T-helper 2 cell (primary cell): Measurements from ENCODE around the gene ALDH16A1.
"Not testable (repeated sequence)": the region's sequence is repeated elsewhere in the genome, so short reads cannot be mapped to it uniquely, and the experiment has no call there.

Experiments
- DNase-seq, 5 experiments: peaks; one replicate each; pipeline versions ENCODE4 v3.0.0 to v3.0.0-alpha.2; 2012 to 2022

The ALDH16A1 gene

GRCh38 chr19:49465371-49465770 lies 12.3 kb downstream of the ALDH16A1 start:
- no peak for DNase-seq

DNA sequence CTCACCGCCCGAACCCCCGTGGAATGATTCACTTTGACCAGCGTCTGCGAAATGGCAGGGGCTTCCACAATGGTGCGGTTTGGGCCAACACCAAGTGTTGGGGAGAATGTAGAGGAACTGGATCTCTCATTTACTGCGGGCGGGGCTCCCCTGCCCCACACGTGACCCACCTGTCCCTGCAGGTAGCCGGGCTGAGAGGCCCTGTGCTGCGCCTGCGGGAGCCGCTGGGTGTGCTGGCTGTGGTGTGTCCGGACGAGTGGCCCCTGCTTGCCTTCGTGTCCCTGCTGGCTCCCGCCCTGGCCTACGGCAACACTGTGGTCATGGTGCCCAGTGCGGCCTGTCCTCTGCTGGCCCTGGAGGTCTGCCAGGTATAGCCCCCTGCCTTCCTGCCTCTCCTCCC lies 15.2 kb downstream of the ALDH16A1 start:
- no peak for DNase-seq

DNA sequence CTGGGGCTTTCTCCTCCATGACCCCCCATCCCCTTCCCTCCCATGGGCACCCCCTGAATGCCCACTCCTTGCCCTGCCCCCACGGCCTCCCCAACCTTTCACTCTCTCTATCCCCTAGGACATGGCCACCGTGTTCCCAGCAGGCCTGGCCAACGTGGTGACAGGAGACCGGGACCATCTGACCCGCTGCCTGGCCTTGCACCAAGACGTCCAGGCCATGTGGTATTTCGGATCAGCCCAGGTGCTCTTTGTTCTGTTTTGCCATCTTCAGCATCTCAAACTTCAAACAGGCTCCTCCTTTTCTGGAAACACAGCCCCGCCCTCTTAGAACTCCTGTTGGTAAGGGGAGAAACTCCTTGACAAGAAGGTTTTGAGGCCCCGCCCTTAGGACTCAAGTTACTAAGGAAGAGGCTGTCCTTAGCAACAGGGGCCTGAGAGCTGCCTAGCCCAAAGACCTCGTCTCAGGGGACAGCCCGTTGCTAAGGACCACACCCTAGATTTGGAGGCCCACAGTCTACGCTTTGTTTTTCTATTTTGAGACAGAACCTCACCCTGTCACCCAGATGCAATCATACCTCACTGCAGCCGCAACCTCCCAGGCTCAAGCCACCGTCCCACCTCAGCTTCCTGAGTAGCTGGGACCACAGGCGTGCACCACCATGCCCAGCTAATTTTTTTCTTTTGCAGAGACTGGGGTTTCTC lies 15.9 kb downstream of the ALDH16A1 start:
- peak; percentile 55 to 99 (median 85) for DNase-seq

DNA sequence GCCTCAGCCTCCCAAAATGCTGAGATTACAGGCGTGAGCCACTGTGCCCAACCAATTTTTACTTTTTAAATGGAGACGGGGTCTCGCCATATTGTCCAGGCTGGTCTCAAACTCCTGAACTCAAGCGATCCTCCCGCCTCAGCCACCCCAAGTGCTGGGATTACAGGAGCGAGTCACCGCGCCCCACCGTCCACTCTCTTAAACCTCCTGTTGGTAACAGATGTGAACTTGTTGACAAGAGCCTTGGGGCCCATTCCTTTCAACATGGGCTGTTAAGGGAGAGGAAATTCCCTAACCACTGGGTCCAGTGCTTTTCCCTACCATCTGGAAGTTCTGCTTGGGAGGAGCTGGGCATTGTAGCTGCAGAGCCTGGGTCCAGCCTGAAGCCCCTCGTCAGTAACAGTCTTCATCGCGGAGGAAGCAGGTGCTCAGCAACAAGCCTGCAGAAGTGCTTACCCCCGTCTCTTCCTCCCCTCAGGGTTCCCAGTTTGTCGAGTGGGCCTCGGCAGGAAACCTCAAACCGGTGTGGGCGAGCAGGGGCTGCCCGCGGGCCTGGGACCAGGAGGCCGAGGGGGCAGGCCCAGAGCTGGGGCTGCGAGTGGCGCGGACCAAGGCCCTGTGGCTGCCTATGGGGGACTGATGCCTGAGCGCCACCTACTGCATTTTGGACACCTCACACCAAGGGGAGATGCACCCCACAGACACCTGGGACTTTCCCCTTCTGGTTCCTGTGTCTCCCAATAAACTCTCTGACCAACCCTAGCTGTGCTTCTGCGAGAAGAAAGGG lies 17.0 kb downstream of the ALDH16A1 start:
- peak; percentile 44 to 95 (median 67) for DNase-seq

DNA sequence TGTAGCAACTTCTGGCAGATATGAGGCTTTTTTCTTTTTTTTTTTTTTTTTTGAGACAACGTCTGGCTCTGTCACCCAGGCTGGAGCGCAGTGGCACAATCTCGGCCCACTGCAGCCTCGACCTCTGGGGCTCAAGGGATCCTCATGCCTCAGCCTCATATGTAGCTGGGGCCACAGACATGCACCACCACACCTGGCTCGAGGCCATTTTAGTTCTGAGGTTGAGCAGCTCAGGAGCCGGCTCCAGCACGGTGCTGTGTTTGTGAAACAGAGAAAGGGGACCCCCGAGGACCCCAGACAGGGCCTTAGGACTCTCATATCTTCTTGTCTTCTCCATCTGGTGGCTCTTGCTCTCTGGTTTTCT lies 17.6 kb downstream of the ALDH16A1 start:
- DNase-seq = no peak

DNA sequence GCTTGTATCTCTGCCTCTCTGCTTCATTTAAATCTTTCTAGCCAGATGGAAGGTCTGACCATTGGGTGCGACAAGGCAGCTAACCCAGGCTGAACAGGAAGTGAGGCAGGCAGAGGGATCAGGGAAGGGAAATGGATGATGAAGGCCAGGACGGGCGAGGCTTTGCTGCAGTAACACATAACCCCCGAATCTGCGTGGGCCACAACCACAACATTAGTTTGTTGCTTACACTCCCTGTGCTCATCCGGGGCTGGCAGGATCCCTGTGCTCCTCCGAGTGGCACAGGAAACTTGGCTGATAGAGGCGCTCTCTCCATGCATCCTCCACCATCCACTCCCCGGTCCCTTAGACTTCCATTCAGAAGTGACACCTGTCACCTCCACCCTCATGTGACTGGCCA lies 19.9 kb downstream of the ALDH16A1 start:
- DNase-seq = no peak

- not testable (repeated sequence) for DNase-seq
Observed at GRCh38 chr19:49473501-49473867, 20.5 kb downstream of the ALDH16A1 start.

DNA sequence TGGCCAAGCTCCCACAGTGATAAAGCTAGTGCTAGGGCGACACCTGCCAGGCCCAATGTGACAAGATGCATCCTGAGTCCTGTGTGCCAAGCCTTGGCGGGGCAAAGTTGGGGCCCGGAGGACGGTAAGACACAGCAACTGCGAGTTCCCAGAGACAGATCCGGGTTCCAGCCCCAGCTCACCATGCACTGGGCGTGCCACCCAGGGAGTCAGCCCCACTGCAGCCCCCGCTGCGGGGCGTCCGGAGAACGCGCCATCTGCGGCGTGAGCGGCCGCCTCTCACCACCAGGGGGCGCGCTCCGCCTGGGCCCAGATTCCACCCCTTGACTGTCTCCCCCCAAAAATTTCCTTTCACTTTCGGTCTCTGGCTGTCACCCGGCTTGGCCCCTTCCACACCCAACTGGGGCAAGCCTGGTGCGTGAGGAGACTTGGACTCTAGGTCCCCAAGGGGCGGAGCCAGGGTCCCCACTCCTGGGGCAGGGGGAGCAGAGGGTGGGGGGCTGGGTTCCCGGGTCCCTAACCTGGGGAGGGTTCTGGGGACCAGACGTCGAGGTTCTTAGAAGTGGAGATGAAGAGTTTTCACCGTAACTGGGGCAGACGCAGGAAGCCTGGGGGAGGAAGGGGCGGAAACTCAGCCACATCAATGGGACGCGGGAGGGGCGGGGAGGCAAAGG lies 21.0 kb downstream of the ALDH16A1 start, which contains the start of gene FLT3LG:
Gene FLT3LG (plus strand): TSS at position 348 of the 674 bp plus-strand sequence. CDS start 425 bp downstream, outside the sequence.
- peak; percentile 76 to 95 (median 82) for DNase-seq

DNA sequence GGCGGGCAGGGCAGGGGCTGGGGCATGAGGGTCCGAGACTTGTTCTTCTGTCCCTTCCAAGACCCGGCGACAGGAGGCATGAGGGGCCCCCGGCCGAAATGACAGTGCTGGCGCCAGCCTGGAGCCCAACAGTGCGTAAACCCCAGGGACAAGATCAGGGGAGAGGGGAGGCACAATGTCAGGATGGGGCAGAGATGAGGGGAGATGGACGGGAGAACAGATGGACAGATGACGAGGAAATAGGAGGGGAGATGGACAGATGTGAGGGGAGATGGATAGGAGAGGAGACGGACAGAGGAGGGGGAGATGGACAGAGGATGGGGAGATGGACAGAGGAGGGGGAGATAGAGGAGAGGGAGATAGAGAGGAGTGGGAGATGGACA lies 21.5 kb downstream of the ALDH16A1 start:
- DNase-seq = no peak

DNA sequence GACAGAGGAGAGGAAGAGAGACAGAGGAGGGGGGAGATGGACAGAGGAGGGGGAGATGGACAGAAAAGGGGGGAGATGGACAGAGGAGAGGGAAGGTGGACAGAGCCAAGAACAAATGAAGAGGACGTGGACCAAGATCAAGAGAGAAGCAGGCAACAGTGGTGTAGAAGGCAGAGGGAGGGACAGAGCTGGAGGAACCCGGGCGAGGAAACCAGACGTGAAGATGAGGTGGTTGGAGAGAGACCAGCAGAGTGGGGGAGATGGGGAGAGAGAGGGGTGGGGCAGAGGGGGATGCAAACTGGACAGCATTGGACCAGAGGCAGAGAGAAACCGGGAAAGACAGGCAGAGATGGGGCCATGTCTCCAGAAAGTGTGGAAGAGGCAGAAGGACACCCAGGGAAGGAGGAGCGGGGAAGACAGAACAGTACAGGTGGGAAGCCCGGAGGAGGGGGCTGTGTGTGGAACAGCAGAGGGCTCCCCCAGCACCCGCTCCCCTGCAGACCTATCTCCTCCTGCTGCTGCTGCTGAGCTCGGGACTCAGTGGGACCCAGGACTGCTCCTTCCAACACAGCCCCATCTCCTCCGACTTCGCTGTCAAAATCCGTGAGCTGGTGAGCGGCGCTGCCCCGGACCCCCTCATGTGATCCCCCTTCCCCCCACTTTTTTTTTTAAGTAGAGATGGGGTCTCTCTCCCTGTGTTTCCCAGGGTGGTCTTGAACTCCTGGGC lies 22.3 kb downstream of the ALDH16A1 start:
- peak in 1 of 5 experiments; percentile 40 for DNase-seq

GRCh38 chr19:49475995-49476880 lies 23.2 kb downstream of the ALDH16A1 start:
- DNase-seq = peak in 4 of 5 experiments; percentile 56 to 76 (median 65)

- DNase-seq = no peak
Observed at GRCh38 chr19:49479975-49480628, 27.1 kb downstream of the ALDH16A1 start.

DNA sequence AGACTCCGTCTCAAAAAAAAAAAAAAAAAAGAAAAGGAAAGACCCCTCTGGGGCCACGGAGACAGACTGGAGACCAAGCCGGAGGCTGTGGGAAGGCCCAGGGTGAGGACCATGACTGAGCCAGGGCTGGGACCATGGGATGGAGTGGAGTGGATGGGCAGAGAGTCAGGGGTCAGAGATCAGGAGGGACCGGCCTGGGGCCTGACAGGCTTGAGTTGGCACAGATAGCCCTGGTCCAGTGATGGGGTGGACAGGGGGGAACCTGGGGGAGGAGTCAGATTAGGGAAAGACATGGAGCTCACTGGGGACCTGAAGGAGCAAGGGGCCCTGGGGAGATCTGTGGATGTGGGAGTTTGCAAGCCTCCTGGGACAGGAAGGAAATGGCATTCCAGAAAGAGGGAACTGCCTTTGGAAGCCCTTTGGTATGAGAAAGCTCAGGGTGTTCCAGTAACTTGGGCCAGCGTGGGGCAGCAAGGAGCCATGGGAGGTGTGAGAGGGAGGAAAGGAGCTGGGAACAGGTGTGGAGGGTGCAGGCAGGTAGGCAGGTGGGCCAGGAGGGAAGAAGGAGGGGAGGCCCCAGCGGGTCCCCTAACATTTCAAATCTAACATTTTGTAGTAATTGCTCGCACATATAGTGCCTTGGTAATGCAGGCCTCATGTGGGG lies 28.1 kb downstream of the ALDH16A1 start:
- no peak for DNase-seq

DNA sequence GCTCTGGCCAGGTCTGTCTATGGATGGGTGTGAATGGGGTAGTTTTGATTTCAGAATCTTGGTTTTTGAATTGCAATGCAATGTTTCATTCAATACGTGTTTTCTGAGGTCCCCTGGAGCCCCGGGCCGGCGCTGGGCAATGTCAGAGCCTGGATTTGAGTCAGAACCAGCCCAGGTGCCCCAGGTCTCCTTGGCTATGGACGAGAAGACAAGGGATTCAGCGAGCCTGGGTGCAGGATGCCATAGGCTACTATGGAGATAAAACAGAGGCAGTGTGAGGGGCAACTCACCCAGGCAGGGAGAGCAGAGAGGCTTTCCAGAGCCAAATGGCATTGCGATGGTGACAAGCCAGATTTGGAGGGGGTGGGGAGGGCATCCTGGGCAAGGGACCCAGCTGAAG lies 33.2 kb downstream of the ALDH16A1 start:
- DNase-seq = no peak

DNA sequence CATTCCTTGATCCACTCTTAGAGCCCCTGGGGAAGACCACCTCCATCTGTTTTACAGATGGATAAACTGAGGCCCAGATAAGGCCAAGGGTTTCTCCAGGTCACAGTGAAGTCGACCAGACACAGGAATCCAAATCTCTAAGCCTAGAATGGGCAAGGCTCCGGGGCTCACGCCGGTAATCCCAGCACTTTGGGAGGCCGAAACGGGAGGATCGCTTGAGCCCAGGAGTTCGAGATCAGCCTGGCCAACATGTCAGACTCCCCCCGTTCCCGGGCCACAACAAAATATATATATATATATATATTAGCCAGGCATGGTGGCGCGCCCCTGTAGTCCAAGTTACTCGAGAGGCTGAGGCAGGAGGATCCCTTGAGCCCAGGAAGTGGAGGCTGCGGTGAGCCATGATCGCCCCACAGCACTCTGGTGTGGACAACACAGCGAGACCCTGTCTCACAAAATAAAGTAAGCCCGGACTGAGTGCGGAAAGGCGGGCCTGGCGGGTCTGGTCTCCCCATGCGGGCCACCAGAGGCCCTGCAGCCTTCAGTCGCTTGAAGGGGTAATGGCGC lies 33.8 kb downstream of the ALDH16A1 start:
- no peak for DNase-seq

DNA sequence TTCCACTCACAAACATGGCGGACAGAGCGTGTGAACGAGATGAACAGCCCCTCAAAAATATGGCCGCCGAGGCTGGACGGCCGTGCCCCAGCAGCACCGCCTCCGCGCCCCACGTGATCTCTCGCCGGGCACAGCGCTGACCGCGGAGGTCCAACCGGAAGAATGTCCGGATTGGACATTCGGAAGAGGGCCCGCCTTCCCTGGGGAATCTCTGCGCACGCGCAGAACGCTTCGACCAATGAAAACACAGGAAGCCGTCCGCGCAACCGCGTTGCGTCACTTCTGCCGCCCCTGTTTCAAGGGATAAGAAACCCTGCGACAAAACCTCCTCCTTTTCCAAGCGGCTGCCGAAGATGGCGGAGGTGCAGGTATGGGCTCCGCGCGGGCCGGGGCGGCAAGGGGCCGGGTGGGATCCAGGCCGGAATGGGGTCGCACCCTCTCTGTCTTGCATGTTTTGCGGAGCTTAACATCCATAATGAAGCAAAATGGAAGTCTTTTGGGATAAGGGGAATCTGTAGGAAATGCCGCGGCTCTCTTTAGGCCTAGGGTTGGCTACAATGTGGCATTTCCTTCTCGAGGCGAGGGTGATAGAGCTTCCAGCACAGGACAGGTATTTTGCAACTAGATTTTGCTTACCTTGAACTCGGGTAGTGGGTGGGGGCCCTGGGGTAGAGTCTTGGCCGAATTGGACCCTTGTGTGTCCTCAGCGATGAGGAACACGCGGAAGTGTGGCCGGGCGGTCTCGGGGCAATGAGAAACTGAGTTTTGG lies 34.4 kb downstream of the ALDH16A1 start, which contains the start of gene RPL13A:
Gene RPL13A (plus strand): TSS at position 332 of the 769 bp plus-strand sequence. CDS start 22 bp downstream, at position 354.
- DNase-seq = peak; percentile 98 to 100 (median 99)

DNA sequence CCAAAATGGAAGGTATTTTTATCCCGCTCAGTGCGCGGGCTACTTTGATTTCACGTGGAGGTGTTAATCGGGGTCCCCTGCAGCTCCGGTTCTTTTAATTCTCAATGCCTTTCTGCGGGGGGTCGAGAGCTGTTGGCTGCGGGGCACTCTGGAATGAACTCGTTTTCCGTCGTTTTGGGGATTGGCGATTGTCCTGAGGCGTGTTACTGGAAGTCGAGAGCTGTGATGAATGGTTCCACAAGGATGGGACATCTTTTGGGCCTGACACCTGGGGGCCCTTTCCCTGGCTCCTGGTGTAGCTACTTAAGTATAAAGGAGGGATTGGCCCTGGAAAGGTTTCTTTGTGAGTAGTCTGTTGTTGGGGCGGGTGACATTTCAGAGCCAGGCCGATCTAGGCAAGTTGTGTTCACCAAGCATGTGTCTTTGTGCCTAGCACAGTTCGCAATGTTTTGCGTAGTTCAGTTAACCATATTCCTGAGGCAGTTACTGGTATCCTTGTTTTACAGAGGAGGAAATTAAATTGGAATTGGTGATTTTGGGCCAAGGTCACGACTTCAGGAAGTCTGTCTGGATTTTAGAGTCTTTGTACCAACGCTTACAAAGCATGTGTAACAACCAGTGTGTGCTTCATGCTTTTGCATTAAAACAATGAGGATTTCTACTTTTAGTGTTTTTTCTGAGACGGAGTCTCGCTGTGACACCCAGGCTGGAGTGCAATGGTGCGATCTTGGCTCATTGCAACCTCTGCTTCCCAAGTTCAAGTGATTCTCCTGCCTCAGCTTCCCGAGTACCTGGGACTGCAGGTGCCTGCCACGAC lies 35.2 kb downstream of the ALDH16A1 start:
- no peak for DNase-seq

DNA sequence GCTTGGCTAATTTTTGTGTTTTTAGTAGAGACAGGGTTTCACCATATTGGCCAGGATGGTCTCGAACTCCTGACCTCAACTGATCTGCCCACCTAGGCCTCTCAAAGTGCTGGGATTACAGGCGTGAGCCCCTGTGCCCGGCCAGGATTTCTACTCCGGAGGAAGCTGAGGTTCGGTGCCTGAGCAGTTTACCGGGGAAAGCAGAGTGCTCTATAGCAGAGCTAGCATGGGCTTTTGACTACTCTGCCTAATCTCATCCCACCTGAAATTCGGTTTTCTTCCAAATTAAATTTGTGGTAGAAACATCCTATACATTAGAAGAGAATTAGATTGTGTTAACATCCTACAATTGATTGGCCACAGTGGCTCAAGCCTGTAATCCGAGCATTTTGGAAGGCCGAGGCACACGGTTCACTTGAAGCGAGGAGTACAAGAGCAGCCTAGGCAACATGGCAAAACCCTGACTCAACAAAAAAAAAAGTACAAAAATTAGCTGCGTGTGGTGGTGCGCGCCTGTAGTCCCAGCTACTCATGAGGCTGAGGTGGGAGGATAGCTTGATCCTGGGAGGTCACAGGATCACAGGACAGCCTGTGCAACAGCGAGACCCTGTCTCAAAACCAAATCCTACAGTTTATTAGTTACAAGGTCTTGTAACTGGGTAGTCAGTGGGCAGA lies 36.0 kb downstream of the ALDH16A1 start:
- peak in 1 of 5 experiments; percentile 45 for DNase-seq
